Naive thymus-derived CD4-positive, alpha-beta T cell (primary cell): ENCODE results near the gene CRTAC1. TPM values are rescaled to one million over a fixed set of nuclear protein-coding genes. Genes with fewer than 3 reads are reported as not detected.

Experiments used
- ATAC-seq: fragments of 150-1000 bp; cut with Tn5 transposase; 2 replicates; pipeline ENCODE4 v1.10.0; 2021; ENCODE audit warnings: mild to moderate bottlenecking, moderate library complexity
- CTCF ChIA-PET: fragments of 350-600 bp; sonication (Branson Sonifier 250); formaldehyde crosslinking; loops from one replicate; lab custom pipeline; 2021; ENCODE audit warnings: antibody characterized with exemption; lab: Charles Lee
- POLR2A ChIA-PET: fragments of 350-600 bp; sonication (Branson Sonifier 250); formaldehyde crosslinking; loops from one replicate; lab custom pipeline; 2021; ENCODE audit warnings: antibody characterized with exemption, inconsistent platforms; lab: Charles Lee
- DNase-seq, 9 donors: peaks; one replicate each; pipeline versions ENCODE4 v3.0.0 to v3.0.0-alpha.2; 2020 to 2022; ENCODE audit warnings: mixed read lengths in 1 of 9
- H3K27ac ChIP-seq: one replicate; pipeline ENCODE4 v1.7.0; 2013; ENCODE audit warnings: mild to moderate bottlenecking, low read depth, low read length, moderate library complexity
- H3K27me3 ChIP-seq, 2 donors: one replicate each; pipeline ENCODE4 v1.7.0; 2013; ENCODE audit warnings: low read length in 2 of 2, mild to moderate bottlenecking in 2 of 2, moderate library complexity in 2 of 2; ENCODE audit not compliant: control insufficient read depth in 2 of 2, insufficient read depth in 2 of 2
- H3K36me3 ChIP-seq, 3 experiments: 1 replicate in 2 of 3; 2 replicates in 1 of 3; pipeline ENCODE4 v1.7.0; 2013; ENCODE audit warnings: low read length in 3 of 3, mild to moderate bottlenecking in 3 of 3, moderate library complexity in 1 of 3; ENCODE audit not compliant: insufficient read depth in 3 of 3, control insufficient read depth in 2 of 3
- H3K4me1 ChIP-seq, 2 donors: one replicate each; pipeline ENCODE4 v1.7.0; 2013; ENCODE audit warnings: low read length in 2 of 2, mild to moderate bottlenecking in 2 of 2, moderate library complexity in 1 of 2; ENCODE audit not compliant: control insufficient read depth in 2 of 2, insufficient read depth in 2 of 2
- H3K4me3 ChIP-seq: 2 replicates; pipeline ENCODE4 v1.7.0; 2013; ENCODE audit warnings: mild to moderate bottlenecking, low read length
- H3K9me3 ChIP-seq, 3 experiments: 1 replicate in 2 of 3; 2 replicates in 1 of 3; pipeline ENCODE4 v1.7.0; 2013; ENCODE audit warnings: low read length in 3 of 3; ENCODE audit not compliant: control insufficient read depth in 2 of 3
- H3K27ac Mint-ChIP-seq, 9 donors: one replicate each; pipeline ENCODE4 v1.8.0; 2020 to 2022; ENCODE audit warnings: mixed read lengths in 9 of 9, mild to moderate bottlenecking in 8 of 9, moderate library complexity in 5 of 9, inconsistent platforms in 2 of 9
- H3K27me3 Mint-ChIP-seq, 5 donors: one replicate each; pipeline ENCODE4 v1.8.0; 2021 to 2022; ENCODE audit warnings: mixed read lengths in 5 of 5, mild to moderate bottlenecking in 1 of 5
- H3K36me3 Mint-ChIP-seq, 5 donors: one replicate each; pipeline ENCODE4 v1.8.0; 2020 to 2022; ENCODE audit warnings: mixed read lengths in 5 of 5, mild to moderate bottlenecking in 3 of 5, inconsistent platforms in 1 of 5
- H3K4me1 Mint-ChIP-seq, 7 donors: one replicate each; pipeline ENCODE4 v1.8.0; 2020 to 2022; ENCODE audit warnings: mixed read lengths in 7 of 7, mild to moderate bottlenecking in 3 of 7, inconsistent platforms in 1 of 7
- H3K4me3 Mint-ChIP-seq, 10 donors: one replicate each; pipeline ENCODE4 v1.8.0; 2020 to 2022; ENCODE audit warnings: mild to moderate bottlenecking in 10 of 10, mixed read lengths in 10 of 10, moderate library complexity in 6 of 10, inconsistent platforms in 2 of 10
- H3K9me3 Mint-ChIP-seq, 11 donors: one replicate each; pipeline ENCODE4 v1.8.0; 2020 to 2022; ENCODE audit warnings: mixed read lengths in 11 of 11, mild to moderate bottlenecking in 4 of 11, inconsistent platforms in 1 of 11, moderate library complexity in 1 of 11
- intact Hi-C, 2 donors: fragments of 100-400 bp; cut with micrococcal nuclease; formaldehyde crosslinking; loops; one replicate each; pipeline ENCODE4 v1.15.1; 2023
- polyA plus RNA-seq, 2 donors: library from polyadenylated mRNA; unstranded; fragments of 300-500 nt; fragmentation: Illumina TruSeq; gene quantifications; one replicate each; pipeline ENCODE4 v1.2.3, GENCODE V29; 2021
- total RNA-seq, 6 experiments: library from RNA in 5 of 6; stranded (reverse) in 5 of 6; gene quantifications; 1 replicate in 5 of 6; 2 replicates in 1 of 6; pipeline ENCODE4 v1.2.3 and lab custom pipeline; 2021 to 2026

CRTAC1 gene
- total and polyA plus RNA-seq, 7 experiments from 2014 or later: not detected

DNA sequence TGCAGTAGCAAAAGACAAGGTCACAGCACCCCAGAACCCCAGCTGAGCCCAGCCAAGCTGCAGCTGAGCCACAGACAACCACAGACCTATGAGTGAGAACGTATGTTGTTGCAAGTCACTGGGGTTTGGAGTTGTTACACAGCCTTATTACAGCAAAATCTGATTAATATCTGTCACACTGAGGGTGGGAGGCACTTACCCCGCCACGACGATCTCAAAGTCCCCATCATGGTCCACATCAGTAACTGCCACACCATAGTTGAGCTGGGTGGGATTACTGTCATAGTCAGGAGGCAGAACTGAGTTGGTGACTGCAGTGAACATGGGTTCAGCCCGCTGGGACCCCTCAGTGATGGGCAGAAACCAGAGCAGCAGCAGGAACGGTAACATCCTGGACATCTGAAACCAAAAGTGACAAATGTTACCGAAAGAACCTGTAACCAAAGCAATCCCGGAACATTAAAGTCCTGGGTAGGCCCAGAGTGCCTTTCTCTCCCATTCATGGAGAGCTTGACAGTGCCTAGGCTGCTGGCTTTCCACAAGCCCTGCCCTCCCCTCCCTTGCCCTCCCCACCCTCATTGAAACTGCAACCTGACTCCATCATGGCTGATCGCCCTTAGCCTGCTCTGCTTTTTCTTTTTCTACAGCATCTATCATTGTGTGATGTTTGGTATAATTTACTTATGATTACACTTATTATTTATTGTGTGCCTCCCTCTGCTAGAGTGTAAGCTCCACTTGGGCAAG lies 19.3 kb downstream of the CRTAC1 start:
- no peak overlapping the region for H3K4me3 ChIP-seq
- no peak overlapping the region for H3K27ac Mint-ChIP-seq

DNA sequence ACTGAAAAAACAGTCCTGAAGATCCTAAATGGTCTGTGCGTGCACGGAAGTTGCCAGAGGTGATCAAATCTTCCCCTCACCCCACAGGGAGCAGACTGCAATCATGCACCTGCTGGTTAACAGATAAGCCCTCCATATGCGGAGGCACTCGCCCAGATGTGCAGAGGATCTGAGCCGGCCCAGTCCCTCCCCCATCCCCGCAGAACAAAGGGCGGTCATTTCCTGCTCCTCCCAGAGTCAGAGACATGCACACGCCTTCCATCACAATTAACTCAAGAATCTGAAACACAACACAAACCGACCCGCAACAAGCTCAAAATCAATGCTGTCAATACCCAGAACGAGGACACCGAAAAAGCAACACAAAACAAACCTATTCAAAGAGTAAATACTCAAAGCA lies 24.2 kb downstream of the CRTAC1 start:
- Histone ChIP-seq H3K27me3 (no peaks in the 10 kb centered on the region), H3K27ac (no peak overlapping the region), H3K36me3 (no peaks in the 10 kb centered on the region), H3K9me3 (no peaks in the 10 kb centered on the region), H3K4me1 (no peaks in the 10 kb centered on the region), H3K4me3 (no peak overlapping the region)
- Mint-ChIP-seq H3K4me1 (peaks cover 4 to 7% (median 6%) of the 10 kb centered on the region in 7 donors), H3K27ac (no peak overlapping the region), H3K9me3 (no peaks in the 10 kb centered on the region), H3K36me3 (no peaks in the 10 kb centered on the region), H3K4me3 (peak overlapping the region in 1 of 10 donors; percentile 20), H3K27me3 (peaks cover 16 to 24% (median 20%) of the 10 kb centered on the region in 5 donors)
- no peak for DNase-seq
- POLR2A ChIA-PET: no interaction called here
- ATAC-seq: no peak
- CTCF ChIA-PET: no interaction called here
- intact Hi-C loops: no loop called here

More for the DNA sequence above, 19.3 kb downstream of the CRTAC1 start:
- DNase-seq (no peak), ATAC-seq (no peak)
- Histone ChIP-seq H3K36me3 (no peaks in the 10 kb centered on the region), H3K4me1 (no peaks in the 10 kb centered on the region), H3K27me3 (no peaks in the 10 kb centered on the region), H3K9me3 (no peaks in the 10 kb centered on the region), H3K27ac (no peak overlapping the region)
- ChIA-PET CTCF (no interaction called here), POLR2A (no interaction called here)
- Mint-ChIP-seq H3K4me3 (no peak overlapping the region), H3K4me1 (peaks cover 4 to 6% (median 5%) of the 10 kb centered on the region in 7 donors), H3K9me3 (no peaks in the 10 kb centered on the region), H3K36me3 (no peaks in the 10 kb centered on the region), H3K27me3 (peaks cover 23 to 51% (median 35%) of the 10 kb centered on the region in 5 donors)
- intact Hi-C loops: no loop called here

DNA sequence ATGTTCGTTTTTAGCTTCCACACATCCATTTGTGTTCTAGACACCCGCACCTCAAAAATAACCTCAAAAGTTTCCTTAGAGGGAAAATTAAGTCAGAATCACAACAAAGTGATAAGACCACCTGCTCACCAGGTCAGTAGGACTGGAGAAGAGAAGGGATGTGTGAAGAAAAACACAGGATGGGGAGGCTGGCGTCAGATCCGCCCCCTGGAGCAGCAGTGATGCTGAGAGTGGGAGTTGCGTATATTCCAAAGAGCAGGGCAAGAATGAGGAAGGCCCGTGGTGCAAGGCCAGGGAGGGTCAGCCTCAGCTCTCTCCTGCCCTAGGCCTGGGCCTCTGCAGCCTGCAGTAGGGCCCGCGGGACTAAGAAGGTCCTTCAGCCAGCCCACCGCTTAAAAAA lies 28.7 kb downstream of the CRTAC1 start:
- intact Hi-C loops: no loop called here
- no peak overlapping the region for H3K4me3 Mint-ChIP-seq
- ChIA-PET CTCF (no interaction called here), POLR2A (no interaction called here)
- ATAC-seq (no peak), DNase-seq (no peak)
- H3K4me1 Mint-ChIP-seq: peaks cover 4 to 7% (median 6%) of the 10 kb centered on the region in 7 donors
- Histone ChIP-seq H3K36me3 (no peaks in the 10 kb centered on the region), H3K4me1 (no peaks in the 10 kb centered on the region), H3K9me3 (peaks cover 0 to 7% (median 0%) of the 10 kb centered on the region in 3 experiments), H3K27me3 (no peaks in the 10 kb centered on the region), H3K4me3 (no peak overlapping the region), H3K27ac (no peak overlapping the region)
- peaks cover 0 to 8% (median 0%) of the 10 kb centered on the region in 5 donors for H3K36me3 Mint-ChIP-seq
- peaks cover 0 to 14% (median 4%) of the 10 kb centered on the region in 11 donors for H3K9me3 Mint-ChIP-seq
- no peak overlapping the region for H3K27ac Mint-ChIP-seq
- H3K27me3 Mint-ChIP-seq: peaks cover 4 to 17% (median 11%) of the 10 kb centered on the region in 5 donors

DNA sequence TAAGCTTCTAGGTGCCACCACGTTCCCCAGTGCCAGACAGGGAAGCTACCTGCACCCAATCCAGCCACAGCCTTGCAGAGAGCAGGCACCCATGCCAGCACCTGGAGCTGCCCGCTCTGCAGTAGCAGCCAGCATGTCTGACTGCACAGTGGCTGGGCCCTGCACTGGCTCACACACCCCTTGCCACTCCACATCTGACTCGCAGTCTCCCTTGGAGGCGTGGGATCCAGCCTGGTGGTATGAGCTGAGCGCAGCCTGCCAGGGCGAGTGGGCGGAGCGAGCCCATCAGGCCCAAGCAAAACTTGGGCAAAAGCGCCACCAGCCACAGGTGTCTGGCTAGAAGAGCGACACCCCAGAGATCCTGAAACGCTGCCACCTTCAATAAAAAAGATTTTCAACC lies 30.1 kb downstream of the CRTAC1 start:
- peaks cover 0 to 8% (median 0%) of the 10 kb centered on the region in 5 donors for H3K36me3 Mint-ChIP-seq
- H3K27me3 Mint-ChIP-seq: peaks cover 0 to 11% (median 4%) of the 10 kb centered on the region in 5 donors
- H3K4me1 Mint-ChIP-seq: no peaks in the 10 kb centered on the region
- no peaks in the 10 kb centered on the region for H3K36me3 ChIP-seq
- DNase-seq: no peak
- H3K4me3 Mint-ChIP-seq: no peak overlapping the region
- no peaks in the 10 kb centered on the region for H3K4me1 ChIP-seq
- no peaks in the 10 kb centered on the region for H3K27me3 ChIP-seq
- CTCF ChIA-PET: interaction anchor here (0.6 kb wide), 1 partner anchor 1176 kb away, joined by 3 read pairs; no protein-coding TSS in a partner anchor
- peaks cover 0 to 14% (median 4%) of the 10 kb centered on the region in 11 donors for H3K9me3 Mint-ChIP-seq
- peaks cover 0 to 7% (median 0%) of the 10 kb centered on the region in 3 experiments for H3K9me3 ChIP-seq
- no peak overlapping the region for H3K4me3 ChIP-seq
- intact Hi-C loops: no loop called here
- POLR2A ChIA-PET: no interaction called here
- H3K27ac ChIP-seq: no peak overlapping the region
- ATAC-seq: no peak
- H3K27ac Mint-ChIP-seq: no peak overlapping the region

DNA sequence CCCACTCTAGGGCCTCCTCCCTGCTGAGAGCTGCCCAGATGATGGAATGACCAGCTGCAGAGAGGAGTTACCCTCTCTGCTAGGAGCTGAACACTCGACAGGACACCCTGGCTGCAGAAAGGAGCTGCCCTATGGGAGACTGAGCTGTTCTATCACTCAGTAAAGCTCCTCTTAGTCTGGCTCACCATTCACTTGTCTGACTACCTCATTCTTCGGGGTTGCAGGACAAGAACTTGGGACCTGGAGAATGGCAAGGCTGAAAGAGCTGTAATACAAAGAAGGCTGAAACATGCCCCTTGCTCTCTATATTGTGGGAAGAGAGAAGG lies 30.5 kb downstream of the CRTAC1 start:
- H3K27ac Mint-ChIP-seq: no peak overlapping the region
- ChIA-PET POLR2A (no interaction called here), CTCF (interaction anchor here (0.6 kb wide), 1 partner anchor 1175 kb away, joined by 3 read pairs; no protein-coding TSS in a partner anchor)
- no peaks in the 10 kb centered on the region for H3K4me1 ChIP-seq
- peaks cover 0 to 7% (median 0%) of the 10 kb centered on the region in 3 experiments for H3K9me3 ChIP-seq
- H3K27me3 ChIP-seq: no peaks in the 10 kb centered on the region
- peaks cover 0 to 14% (median 4%) of the 10 kb centered on the region in 11 donors for H3K9me3 Mint-ChIP-seq
- ATAC-seq (no peak), DNase-seq (no peak)
- intact Hi-C loops: no loop called here
- no peak overlapping the region for H3K27ac ChIP-seq
- H3K27me3 Mint-ChIP-seq: peaks cover 0 to 12% (median 4%) of the 10 kb centered on the region in 5 donors
- no peaks in the 10 kb centered on the region for H3K4me1 Mint-ChIP-seq
- no peak overlapping the region for H3K4me3 Mint-ChIP-seq
- H3K36me3 Mint-ChIP-seq: peaks cover 0 to 8% (median 0%) of the 10 kb centered on the region in 5 donors
- no peaks in the 10 kb centered on the region for H3K36me3 ChIP-seq
- no peak overlapping the region for H3K4me3 ChIP-seq

DNA sequence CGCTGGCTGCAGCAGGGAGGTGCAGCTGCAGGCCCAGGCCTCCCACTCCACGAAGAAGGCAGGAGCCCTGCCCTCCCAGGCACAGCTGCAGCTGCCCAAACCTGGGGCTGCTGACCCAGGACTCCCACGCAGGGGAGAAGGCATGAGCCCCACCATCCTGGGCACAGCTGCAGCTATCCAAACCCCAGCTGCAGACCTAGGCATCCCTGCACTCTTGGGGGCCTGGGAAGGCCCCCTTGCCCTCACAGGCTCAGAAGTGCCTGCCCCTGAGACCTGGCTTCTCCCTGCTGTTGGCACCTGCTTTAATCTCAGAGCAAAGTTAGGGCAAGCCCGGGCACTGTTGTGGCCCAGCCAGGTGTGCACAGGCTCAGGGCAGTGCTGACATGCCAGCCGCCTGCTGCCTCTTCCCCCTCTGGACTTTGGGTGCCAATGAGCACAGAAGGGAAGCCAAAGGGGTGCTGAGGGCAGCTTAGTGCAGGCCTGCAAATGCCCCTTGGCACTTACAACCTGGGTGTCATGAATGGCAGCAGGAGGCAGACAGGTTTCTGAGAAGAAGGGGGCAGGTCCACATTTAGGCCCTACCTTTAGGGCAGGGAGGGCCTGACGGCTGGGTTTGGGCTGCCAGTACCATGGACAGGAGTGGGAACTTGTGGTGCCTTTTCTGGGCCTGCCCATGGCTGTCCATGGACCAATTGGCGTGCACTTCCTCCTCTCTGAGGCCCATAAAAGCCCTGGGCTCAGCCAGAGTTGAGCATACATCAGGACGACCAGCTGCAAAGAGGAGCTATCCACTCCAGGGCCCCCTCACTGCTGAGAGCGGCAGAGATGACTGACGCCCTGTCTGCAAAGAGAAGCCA lies 31.1 kb downstream of the CRTAC1 start:
- no peaks in the 10 kb centered on the region for H3K27me3 ChIP-seq
- H3K36me3 ChIP-seq: no peaks in the 10 kb centered on the region
- intact Hi-C loops: no loop called here
- H3K4me3 ChIP-seq: no peak overlapping the region
- no peaks in the 10 kb centered on the region for H3K4me1 ChIP-seq
- Mint-ChIP-seq H3K4me1 (no peaks in the 10 kb centered on the region), H3K9me3 (peaks cover 0 to 14% (median 6%) of the 10 kb centered on the region in 11 donors), H3K27me3 (peaks cover 2 to 13% (median 6%) of the 10 kb centered on the region in 5 donors), H3K27ac (no peak overlapping the region), H3K4me3 (no peak overlapping the region), H3K36me3 (peaks cover 0 to 8% (median 0%) of the 10 kb centered on the region in 5 donors)
- no peak overlapping the region for H3K27ac ChIP-seq
- H3K9me3 ChIP-seq: peaks cover 0 to 7% (median 0%) of the 10 kb centered on the region in 3 experiments
- POLR2A ChIA-PET: no interaction called here
- ATAC-seq (no peak), DNase-seq (no peak)
- CTCF ChIA-PET: no interaction called here
